ENCODE measurements around the gene DGCR2.
"Not testable (repeated sequence)": the region's sequence is repeated elsewhere in the genome, so short reads cannot be mapped to it uniquely, and the experiment has no call there.

Gene DGCR2, protein sequence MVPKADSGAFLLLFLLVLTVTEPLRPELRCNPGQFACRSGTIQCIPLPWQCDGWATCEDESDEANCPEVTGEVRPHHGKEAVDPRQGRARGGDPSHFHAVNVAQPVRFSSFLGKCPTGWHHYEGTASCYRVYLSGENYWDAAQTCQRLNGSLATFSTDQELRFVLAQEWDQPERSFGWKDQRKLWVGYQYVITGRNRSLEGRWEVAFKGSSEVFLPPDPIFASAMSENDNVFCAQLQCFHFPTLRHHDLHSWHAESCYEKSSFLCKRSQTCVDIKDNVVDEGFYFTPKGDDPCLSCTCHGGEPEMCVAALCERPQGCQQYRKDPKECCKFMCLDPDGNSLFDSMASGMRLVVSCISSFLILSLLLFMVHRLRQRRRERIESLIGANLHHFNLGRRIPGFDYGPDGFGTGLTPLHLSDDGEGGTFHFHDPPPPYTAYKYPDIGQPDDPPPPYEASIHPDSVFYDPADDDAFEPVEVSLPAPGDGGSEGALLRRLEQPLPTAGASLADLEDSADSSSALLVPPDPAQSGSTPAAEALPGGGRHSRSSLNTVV

DNA sequence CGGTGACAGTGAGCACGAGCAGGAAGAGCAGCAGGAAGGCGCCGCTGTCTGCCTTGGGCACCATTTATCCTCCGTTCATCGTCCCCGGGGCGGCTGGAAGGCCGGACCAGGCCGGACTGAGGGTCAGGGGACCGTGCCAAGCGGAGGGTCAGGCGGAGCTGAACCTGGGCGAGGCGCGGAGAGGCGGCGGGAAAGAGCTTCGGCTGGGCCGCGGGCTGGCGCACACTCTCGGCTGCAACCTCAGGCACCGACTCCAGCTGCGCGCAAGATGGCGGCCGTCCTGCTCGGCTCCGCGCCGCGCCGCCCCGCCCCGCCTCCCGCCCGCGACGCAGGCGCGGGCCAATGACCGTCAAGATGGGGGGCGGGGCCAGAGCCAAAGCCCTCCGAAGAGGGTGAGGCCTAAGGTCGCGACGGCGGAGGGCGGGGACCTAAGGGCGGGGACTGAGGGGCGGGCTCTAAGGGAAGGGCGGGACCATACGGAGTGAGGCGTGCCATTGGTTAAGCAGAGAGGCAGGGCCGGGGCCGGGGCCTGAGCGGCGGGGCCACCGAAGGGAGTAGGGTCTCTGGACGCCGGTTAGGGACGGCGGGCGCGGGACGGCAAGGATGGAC is at the start of gene DGCR2:
Gene DGCR2, minus strand, starts transcription at position 270 of the 609 bp plus-strand sequence. Its CDS starts 206 bp downstream, at position 64.
- peak; percentile 94 for DNase-seq (ENCODE audit: low read depth)

DNA sequence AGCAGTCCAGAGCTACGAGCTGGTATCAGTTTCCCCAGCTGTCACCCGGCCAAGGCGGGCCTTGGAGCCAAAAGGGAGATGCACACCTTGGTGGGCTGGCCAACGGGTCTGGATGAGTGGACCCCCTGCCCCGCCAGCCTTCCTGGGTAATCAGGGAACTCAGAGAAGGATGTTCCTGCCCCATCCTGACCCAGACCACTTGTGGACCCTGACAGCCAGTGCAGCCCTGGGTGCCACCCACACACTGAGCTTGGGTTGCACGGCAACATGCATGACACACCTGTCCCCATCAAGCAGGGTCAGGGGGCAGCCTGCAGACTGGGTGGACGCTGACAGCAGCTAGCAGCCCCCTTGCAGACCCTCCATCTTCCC is 47.7 kb upstream of the DGCR2 start:
- DNase-seq (ENCODE audit: low read depth) = no peak

GRCh38 chr22:19169002-19169946 is 47.1 kb upstream of the DGCR2 start:
- DNase-seq (ENCODE audit: low read depth) = no peak

DNA sequence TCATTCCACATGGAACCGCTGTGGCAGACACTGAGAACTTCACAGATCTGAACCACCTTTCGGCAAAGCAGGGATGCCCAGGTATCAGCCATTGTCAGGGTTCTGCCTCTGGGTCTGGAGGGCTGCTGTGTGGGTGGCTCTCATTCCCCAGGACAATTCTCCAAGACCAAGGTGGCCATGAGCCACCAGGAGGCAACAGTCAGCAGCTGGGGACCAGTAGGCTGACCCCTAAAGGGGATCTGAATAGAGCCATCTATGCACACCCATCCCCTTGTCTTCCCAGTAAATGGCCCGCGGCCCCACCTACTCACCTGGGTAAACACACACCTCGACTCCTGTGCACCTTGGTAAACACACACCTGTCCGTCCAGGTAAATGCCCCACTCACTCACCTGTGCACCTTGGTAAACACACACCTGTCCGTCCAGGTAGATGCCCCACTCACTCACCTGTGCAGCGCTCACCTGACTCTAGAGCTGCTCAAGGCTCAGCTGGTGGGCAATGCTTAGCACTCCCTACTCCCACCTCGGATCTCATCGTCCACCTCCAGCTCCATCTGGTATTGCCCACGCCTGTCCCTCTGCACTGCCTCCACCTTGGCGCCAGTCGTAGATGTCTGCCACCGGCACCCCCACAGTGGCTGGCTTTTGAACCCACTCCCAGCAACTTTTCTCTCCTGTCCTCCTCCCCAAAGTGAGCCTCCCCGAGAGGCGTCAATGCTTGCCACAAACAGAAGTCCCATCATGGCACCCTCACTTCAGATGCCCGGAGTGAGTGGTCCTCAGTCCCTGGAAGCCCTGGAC is 46.1 kb upstream of the DGCR2 start:
- DNase-seq (ENCODE audit: low read depth) = no peak

GRCh38 chr22:19167106-19167869 is 45.1 kb upstream of the DGCR2 start:
- no peak for DNase-seq (ENCODE audit: low read depth)

DNA sequence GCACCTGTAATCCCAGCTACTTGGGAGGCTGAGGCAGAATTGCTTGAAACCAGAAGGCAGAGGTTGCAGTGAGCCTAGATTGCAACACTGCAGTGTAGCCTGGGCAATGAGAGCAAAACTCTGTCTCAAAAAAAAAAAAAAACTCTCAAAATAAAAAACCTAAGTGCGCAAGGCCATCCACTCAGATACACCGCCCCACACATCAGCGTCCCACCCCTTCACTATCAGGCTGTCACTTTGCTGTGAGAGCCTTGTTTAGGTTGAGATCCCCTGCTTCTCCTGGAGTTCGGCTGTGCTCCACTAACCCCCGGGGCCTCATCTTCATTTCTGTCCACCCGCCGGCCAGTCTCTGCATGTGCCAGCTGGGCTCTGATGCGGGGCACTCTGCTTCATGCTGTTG is 44.2 kb upstream of the DGCR2 start:
- no peak for DNase-seq (ENCODE audit: low read depth)

- no peak for DNase-seq (ENCODE audit: low read depth)
Observed at GRCh38 chr22:19164425-19164824, 42.2 kb upstream of the DGCR2 start.

DNA sequence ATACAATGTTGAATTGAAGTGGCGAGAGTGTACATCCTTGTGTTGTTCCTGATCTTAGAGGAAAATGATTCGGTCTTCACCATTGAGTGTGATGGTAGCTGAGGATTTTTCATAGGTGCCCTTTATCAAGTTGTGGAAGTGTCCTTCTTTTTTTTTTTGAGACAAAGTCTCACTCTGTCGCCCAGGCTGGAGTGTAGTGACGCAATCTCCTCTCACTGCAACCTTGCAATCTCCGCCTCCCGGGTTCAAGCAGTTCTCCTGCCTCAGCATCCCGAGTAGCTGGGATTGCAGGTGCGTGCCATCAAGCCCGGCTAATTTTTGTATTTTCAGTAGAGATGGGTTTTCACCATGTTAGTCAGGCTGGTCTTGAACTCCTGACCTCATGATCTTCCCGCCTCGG is 36.4 kb upstream of the DGCR2 start:
- not testable (repeated sequence) for DNase-seq (ENCODE audit: low read depth)

GRCh38 chr22:19156109-19156508 is 33.9 kb upstream of the DGCR2 start:
- not testable (repeated sequence) for DNase-seq (ENCODE audit: low read depth)

GRCh38 chr22:19152942-19153883 is 31.0 kb upstream of the DGCR2 start:
- no peak for DNase-seq (ENCODE audit: low read depth)

GRCh38 chr22:19151329-19152191 is 29.3 kb upstream of the DGCR2 start:
- no peak for DNase-seq (ENCODE audit: low read depth)

DNA sequence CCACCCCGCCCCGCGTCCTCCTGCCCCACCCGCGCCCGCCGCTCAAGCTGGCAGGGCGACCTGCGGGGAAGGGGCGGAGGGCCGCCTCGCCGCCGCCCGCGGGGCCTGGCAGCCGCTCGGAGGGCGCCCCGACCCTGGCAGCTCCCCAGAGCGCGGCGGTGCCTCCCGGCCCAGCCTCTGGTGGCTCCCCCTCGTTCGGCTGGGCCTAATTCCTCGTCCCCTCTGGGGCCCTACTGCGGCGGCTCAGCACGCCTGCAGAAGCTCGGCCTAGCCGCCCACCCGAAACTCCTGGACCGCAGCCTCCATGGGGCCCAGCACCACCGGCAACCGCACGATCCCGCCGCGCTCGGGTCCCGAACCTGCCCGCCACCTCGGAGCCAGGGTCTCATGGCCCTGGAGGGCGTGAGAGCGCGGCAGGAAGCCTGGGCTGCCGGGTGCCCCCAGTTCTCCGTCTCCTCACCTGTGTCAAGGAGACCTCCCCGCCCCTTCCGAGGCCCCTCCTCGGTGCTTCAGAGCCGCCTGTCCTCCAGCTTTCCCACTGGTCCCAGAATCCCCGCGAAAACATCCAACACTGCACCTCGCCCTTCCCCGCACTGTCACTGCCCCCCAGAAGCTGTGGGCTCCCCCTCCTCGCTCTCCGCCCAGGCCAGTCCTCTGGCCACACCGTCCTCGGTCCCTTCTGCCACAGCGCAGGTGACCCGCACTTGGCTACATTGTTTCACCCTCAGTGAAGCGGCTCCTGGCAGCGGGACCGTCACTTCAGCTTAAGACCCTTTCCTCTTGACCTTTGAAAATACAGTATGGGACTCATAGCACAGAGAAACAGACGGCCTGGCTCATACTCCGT is 28.5 kb upstream of the DGCR2 start:
- no peak for DNase-seq (ENCODE audit: low read depth)

- DNase-seq (ENCODE audit: low read depth) = no peak
Observed at GRCh38 chr22:19149991-19150390, 27.8 kb upstream of the DGCR2 start, which contains the start of gene GSC2. TSS of gene GSC2 (minus strand) at chr22:19150292. CDS start at chr22:19150283, 9 bp downstream.

DNA sequence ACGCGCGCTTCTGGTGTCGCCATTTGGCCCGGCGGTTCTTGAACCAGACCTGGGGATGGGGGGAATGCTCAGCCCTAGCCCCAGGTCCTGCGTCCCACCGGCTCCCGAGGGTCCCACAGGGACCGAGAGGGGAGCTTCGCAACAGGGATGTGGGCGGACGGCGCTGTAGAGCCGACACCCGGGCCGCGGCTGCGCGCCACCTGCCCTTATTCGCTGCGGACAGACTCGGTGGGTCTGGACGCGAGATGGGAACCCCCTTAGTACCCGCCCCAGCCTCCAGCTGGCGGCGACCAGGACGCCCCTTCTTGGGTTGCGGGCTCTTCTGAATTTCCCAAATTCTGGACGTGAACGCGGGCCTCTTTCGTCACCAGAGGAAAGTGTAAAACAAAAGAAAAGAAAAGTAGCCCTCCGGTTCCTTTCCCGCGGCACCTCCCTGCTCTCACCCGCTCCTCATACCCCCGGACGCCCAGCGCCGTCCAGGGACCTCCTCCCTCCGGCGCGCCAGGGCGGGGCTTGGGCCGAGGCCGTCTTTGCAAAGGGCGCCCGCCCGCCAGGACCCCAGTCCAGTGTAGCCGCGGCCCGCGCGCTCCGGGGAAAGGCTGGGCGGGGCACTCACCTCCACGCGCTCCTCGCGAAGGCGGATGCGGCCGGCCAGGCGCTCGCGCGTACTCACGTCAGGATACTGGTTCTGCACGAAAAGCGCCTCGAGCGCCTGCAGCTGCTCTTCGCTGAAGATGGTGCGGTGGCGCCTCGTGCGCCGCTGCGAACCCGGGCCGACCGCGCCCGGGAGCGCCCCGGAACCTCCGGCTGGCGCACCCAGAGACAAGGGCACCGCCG is 27.1 kb upstream of the DGCR2 start:
- no peak for DNase-seq (ENCODE audit: low read depth)

DNA sequence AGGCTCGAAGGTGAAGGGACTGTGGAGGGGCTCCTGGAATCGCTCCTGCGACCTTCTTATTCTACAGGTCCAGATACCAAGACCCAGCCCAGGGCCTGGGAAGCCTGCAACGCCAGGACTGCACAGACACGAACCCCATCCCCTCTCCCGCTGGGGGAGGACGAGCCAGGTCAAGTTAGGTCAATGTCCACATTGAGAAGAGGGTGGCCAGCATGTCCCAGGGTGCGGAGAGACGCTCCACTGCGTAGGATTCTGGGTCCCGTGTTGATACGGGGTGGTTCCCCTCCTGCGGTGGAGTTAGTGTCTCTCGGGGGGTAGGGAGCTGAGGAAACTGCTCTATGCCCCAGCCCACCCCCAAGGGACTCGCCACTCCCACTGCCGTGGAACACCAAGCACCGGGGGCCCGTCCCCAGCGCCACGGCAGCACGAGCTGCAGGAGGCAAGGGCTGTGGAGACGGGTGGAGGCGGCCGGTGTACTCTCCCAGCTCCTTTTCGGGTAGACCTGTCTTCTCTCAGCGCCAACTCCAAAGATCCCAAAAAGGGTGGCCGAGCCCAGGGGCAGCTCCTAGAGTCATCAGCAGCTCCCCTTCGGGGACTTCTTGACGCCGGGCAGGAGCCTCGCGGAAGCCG is 26.3 kb upstream of the DGCR2 start:
- no peak for DNase-seq (ENCODE audit: low read depth)

DNA sequence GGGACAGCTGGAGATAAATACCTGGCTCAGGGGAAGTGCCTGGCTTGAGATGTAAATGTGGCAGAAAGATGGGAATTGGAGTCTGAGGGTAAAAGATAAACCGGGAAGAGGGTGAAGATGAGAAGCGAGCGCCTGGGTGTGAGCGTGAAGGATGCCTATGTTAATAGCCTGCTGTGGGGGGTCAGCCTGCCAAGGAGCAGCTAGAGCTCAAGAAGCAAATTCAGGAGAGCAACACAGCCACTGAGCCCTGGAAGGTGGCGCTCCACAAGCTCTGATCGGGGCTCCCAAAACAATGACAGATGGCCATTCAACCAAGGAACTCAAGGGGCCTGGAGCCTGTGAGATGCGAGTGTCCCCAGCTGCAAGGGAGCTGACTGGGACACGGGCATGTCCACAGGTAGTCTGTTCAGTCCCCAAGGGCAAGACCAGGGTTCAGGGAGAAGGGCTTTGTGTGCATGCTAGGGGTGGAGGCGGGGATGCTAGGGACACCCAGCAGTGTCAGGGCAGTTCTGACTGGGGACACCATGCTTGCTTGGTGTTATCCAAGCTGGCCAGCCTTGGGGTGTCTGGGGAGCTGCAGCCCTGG is 25.1 kb upstream of the DGCR2 start:
- DNase-seq (ENCODE audit: low read depth) = no peak

Data from stimulated activated CD8-positive, alpha-beta memory T cell treated with anti-CD3 and anti-CD28 coated beads, Interleukin-12 subunit alpha, Interleukin-12 subunit beta, amount 100 ng/mL, for 1 hour (primary cell).